Measurements from ENCODE around the gene COL15A1. TPM values are rescaled to one million over a fixed set of nuclear protein-coding genes. Genes with fewer than 3 reads are reported as not detected.

Gene COL15A1
- total RNA-seq, 4 donors from 2014 or later: 4.6 to 51.9 (median 10.7) TPM

GRCh38 chr9:98902516-98902915 lies 41.2 kb upstream of the COL15A1 start:
- WGBS, 2 donors (ENCODE audit: low coverage in 1 of 2): 89% methylated on average over 1 of the region's 1 CpG; no CpG with 5 or more reads in 1 of the 2 donors
- intact Hi-C loops (cut with DNase I; ENCODE audit: low total_unique reads) (no loop called here), in situ Hi-C loops (cut with MboI; ENCODE audit: low pct_ligation_motif_present in 1 of 4, low pct_unique_long_range_greater_than_20kb in 1 of 4, low sequenced_read_pairs in 3 of 4) (no loop called here)
- Histone ChIP-seq H3K4me1 (peaks cover 0 to 11% (median 0%) of the 10 kb centered on the region in 4 donors), H3K27ac (no peak overlapping the region), H3K27me3 (no peaks in the 10 kb centered on the region), H3K4me3 (no peak overlapping the region), H3K9me3 (no peaks in the 10 kb centered on the region), H3K36me3 (no peaks in the 10 kb centered on the region)
- TF ChIP-seq, protein P1, sequence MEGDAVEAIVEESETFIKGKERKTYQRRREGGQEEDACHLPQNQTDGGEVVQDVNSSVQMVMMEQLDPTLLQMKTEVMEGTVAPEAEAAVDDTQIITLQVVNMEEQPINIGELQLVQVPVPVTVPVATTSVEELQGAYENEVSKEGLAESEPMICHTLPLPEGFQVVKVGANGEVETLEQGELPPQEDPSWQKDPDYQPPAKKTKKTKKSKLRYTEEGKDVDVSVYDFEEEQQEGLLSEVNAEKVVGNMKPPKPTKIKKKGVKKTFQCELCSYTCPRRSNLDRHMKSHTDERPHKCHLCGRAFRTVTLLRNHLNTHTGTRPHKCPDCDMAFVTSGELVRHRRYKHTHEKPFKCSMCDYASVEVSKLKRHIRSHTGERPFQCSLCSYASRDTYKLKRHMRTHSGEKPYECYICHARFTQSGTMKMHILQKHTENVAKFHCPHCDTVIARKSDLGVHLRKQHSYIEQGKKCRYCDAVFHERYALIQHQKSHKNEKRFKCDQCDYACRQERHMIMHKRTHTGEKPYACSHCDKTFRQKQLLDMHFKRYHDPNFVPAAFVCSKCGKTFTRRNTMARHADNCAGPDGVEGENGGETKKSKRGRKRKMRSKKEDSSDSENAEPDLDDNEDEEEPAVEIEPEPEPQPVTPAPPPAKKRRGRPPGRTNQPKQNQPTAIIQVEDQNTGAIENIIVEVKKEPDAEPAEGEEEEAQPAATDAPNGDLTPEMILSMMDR (IDR thresholded peaks at IDR 0.05): no peak
- TF ChIP-seq EP300 (IDR thresholded peaks at IDR 0.05; ENCODE audit: low read depth) (no peak), POLR2A (IDR thresholded peaks at IDR 0.05) (no peak), POLR2AphosphoS5 (IDR thresholded peaks at IDR 0.05) (no peak)
- DNase-seq: no peak

GRCh38 chr9:98902925-98903324 lies 40.8 kb upstream of the COL15A1 start:
- TF ChIP-seq POLR2A (IDR thresholded peaks at IDR 0.05) (no peak), POLR2AphosphoS5 (IDR thresholded peaks at IDR 0.05) (no peak), EP300 (IDR thresholded peaks at IDR 0.05; ENCODE audit: low read depth) (no peak)
- TF ChIP-seq, protein P1 (IDR thresholded peaks at IDR 0.05): no peak
- WGBS, 2 donors (ENCODE audit: low coverage in 1 of 2): 88 to 94% methylated on average over 4 to 5 of the region's 5 CpGs
- intact Hi-C loops (cut with DNase I; ENCODE audit: low total_unique reads): no loop called here

DNA sequence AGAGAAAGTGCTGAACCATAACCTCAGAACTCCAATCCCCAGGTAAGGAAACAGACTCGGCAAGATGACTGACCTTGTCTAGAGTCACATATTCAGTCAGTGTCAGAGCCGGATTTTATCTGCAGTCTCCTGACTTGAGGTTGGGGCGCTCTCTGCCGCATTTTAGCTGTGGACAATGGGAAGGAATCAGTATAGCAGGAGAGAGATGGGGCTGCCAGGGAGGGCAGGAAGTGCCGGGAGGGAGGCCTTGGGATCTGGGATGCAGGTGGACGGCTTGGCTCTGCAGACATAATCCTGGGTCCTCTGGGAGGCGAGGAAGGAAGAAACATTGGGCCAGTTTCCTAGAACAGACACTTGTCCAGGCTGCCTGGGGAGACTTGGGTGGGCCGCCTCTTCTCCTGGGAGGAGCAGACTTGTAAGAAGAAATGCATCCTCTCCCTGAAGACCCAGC lies 39.7 kb upstream of the COL15A1 start:
- Histone ChIP-seq H3K9me3 (no peaks in the 10 kb centered on the region), H3K4me3 (no peak overlapping the region), H3K27me3 (no peaks in the 10 kb centered on the region), H3K36me3 (no peaks in the 10 kb centered on the region), H3K4me1 (peaks cover 0 to 16% (median 6%) of the 10 kb centered on the region in 4 donors), H3K27ac (no peak overlapping the region)
- no peak for TF ChIP-seq EP300 (IDR thresholded peaks at IDR 0.05; ENCODE audit: low read depth)
- TF ChIP-seq, protein P1 (IDR thresholded peaks at IDR 0.05): no peak
- no peak for TF ChIP-seq POLR2AphosphoS5 (IDR thresholded peaks at IDR 0.05)
- no peak for TF ChIP-seq POLR2A (IDR thresholded peaks at IDR 0.05)
- intact Hi-C loops (cut with DNase I; ENCODE audit: low total_unique reads) (no loop called here), in situ Hi-C loops (cut with MboI; ENCODE audit: low pct_ligation_motif_present in 1 of 4, low pct_unique_long_range_greater_than_20kb in 1 of 4, low sequenced_read_pairs in 3 of 4) (no loop called here)
- 80 to 90% methylated on average over 2 to 8 of the region's 8 CpGs for WGBS, 2 donors (ENCODE audit: low coverage in 1 of 2)
- DNase-seq: no peak

More at GRCh38 chr9:98902925-98903324, 40.8 kb upstream of the COL15A1 start:
- Histone ChIP-seq H3K36me3 (no peaks in the 10 kb centered on the region), H3K27ac (no peak overlapping the region), H3K4me3 (no peak overlapping the region), H3K4me1 (peaks cover 0 to 11% (median under 1%) of the 10 kb centered on the region in 4 donors), H3K27me3 (no peaks in the 10 kb centered on the region), H3K9me3 (no peaks in the 10 kb centered on the region)
- in situ Hi-C loops (cut with MboI; ENCODE audit: low pct_ligation_motif_present in 1 of 4, low pct_unique_long_range_greater_than_20kb in 1 of 4, low sequenced_read_pairs in 3 of 4): no loop called here
- no peak for DNase-seq

DNA sequence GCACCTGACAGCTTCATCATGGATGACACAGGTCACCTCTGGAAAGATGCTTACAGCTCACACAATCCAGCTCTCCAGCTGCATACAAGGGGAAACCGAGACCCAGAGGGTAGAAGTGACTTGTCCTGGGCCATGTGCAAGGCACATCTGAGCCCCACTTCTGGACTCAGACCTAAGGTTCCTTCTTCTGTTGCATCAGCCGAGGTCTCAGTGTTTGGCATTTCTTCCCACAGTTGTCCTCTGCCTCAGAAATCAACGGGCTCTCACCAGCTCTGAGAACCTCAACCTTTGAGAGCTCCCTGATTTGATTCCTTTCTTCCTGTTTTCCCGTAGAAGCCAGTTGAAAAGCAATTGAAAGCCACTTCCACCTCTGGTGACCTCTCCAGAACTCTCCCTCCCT lies 38.7 kb upstream of the COL15A1 start:
- 81% methylated on average over 4 of the region's 4 CpGs; no CpG with 5 or more reads in 1 of the 2 donors for WGBS, 2 donors (ENCODE audit: low coverage in 1 of 2)

More for the DNA sequence above, 38.7 kb upstream of the COL15A1 start:
- Histone ChIP-seq H3K27me3 (no peaks in the 10 kb centered on the region), H3K27ac (no peak overlapping the region), H3K4me3 (no peak overlapping the region), H3K4me1 (peaks cover 0 to 12% (median 6%) of the 10 kb centered on the region in 4 donors), H3K36me3 (no peaks in the 10 kb centered on the region), H3K9me3 (no peaks in the 10 kb centered on the region)
- TF ChIP-seq POLR2AphosphoS5 (IDR thresholded peaks at IDR 0.05) (no peak), EP300 (IDR thresholded peaks at IDR 0.05; ENCODE audit: low read depth) (no peak), POLR2A (IDR thresholded peaks at IDR 0.05) (no peak)
- TF ChIP-seq, protein P1 (IDR thresholded peaks at IDR 0.05): no peak
- intact Hi-C loops (cut with DNase I; ENCODE audit: low total_unique reads) (no loop called here), in situ Hi-C loops (cut with MboI; ENCODE audit: low pct_ligation_motif_present in 1 of 4, low pct_unique_long_range_greater_than_20kb in 1 of 4, low sequenced_read_pairs in 3 of 4) (no loop called here)
- DNase-seq: no peak

Data from transverse colon (tissue), 4 donors.